Stimulated activated CD8-positive, alpha-beta memory T cell treated with anti-CD3 and anti-CD28 coated beads, Interleukin-15, amount 100 ng/mL, for 1 hour (primary cell): ENCODE data around the gene PNISR.
A peak's percentile ranks its signal among the peaks of the same experiment; 100 is the strongest.

ENCODE experiments used
- DNase-seq: peaks from one replicate; pipeline ENCODE4 v3.0.0-alpha.2; 2020; ENCODE audit warnings: low read depth

Gene PNISR

DNA sequence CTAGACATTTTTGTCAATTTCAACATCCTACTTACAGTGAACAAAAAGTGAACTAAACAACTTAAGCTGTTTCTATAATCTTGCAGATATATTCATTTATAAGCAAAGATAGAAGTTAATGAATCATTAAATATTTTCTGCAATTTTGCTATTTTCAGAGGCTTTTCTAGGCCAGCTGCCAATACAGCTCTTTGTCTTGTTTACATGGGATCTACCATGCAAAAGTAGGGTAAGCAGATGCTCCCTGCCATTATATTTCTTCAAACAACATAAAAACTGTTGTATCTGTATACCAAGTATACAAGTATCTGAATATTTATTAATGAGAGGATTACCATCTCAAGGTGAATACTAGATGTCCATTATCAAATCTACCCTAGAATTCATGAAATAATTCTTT, 15.4 kb downstream of the PNISR start:
- no peak for DNase-seq

DNA sequence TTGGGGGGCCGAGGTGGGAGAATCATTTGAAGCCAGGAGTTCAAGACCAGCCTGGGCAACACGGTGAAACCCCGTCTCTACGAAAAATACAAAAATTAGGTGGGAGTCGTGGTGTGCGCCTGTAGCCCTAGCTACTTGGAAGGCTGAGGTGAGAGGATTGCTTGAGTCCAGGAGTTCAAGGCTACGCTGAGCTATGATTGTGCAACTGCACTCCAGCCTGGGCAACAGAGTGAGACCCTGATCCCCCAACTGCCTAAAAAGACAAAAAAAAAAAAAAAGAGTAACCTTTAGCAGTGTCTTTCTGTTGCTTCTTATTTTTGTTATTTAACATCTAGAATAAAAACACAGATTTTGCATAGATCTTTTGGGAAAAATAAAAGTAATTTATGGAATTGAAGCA, 18.0 kb downstream of the PNISR start:
- DNase-seq, result no peak

GRCh38 chr6:99402448-99402847, 22.7 kb downstream of the PNISR start:
- DNase-seq, result no peak

DNA sequence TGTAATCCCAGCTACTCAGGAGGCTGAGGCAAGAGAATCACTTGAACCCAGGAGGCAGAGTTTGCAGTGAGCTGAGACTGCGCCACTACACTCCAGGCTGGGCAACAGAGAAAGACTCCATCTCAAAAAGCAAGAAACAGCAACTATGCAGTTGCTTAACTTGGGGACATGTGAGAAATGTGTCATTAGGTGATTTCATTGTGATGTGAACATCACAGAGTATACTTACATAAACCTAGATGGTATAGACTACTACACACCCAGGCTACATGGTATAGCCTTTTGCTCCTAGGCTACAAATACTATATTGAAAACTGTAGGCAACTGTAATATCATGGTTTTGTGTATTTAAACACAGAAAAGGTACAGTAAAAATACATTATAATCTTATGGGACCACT, 27.8 kb downstream of the PNISR start:
- no peak for DNase-seq

GRCh38 chr6:99393698-99394531, 31.2 kb downstream of the PNISR start, which contains the start of gene COQ3:
Gene COQ3 (minus strand): TSS chr6:99394195. CDS start chr6:99394179, 16 bp downstream.
- DNase-seq, result peak; percentile 20

GRCh38 chr6:99393366-99393697, 31.8 kb downstream of the PNISR start:
- DNase-seq, result no peak

GRCh38 chr6:99390896-99391295, 34.2 kb downstream of the PNISR start:
- no peak for DNase-seq

- DNase-seq, result no peak
Observed at GRCh38 chr6:99384507-99384906, 40.6 kb downstream of the PNISR start.

DNA sequence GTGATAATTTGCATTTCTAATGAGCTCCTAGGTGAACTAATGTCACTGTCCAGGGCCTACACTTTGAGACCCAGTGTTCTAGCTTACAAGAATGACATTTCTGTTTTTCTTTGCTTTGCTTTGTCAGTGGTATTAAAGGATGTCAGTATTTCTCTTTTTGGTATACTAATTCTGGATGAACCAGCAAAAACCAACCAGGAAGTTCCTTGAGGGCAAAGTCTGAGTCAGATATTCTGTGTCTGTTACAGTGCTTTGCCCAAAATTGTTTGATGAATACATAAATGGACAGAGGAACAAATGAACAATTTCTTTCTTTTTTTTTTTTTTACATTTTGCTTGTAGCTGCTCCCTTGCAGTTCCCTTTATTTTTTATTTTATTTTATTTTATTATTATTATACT, 46.5 kb downstream of the PNISR start:
- no peak for DNase-seq

DNA sequence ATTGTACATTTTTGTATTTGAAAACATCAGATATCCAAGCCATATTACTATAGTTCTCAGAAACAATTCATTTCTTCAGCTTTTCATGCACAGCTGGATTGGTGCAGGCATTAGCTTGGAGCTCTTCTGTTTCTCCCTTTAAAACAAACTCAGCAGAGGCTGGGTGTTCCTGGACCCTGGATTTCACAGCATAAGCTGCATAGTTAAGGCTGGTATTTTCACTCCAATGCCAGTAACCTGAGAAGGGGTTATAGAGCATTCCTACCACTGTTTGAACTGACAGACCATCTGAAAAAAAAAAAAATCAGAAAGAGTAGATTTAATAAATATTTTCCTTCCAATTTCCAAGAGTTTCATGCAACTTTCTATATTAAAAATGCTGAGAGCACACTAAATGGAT, 55.6 kb downstream of the PNISR start:
- no peak for DNase-seq

- no peak for DNase-seq
Observed at GRCh38 chr6:99366852-99367251, 58.3 kb downstream of the PNISR start.

DNA sequence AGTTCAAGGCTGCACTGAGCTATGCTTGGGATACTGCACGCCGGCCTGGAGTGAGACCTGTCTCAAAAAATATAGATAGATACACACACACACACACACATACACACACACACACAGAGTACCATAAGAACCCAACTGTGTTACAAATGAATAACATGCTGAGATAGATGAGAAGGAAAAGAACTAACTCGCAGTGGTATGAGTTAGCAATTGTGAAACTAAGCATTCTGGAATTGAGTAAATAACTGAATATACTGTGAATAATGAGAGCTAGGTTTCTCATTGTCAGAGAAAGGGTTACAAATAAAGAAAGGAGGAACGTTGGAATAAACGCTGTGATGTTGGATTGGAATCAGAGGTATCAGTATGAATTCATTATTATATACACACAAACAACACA, 61.1 kb downstream of the PNISR start:
- no peak for DNase-seq

GRCh38 chr6:99362678-99363268, 62.3 kb downstream of the PNISR start:
- DNase-seq, result no peak

GRCh38 chr6:99359800-99360199, 65.3 kb downstream of the PNISR start:
- no peak for DNase-seq

DNA sequence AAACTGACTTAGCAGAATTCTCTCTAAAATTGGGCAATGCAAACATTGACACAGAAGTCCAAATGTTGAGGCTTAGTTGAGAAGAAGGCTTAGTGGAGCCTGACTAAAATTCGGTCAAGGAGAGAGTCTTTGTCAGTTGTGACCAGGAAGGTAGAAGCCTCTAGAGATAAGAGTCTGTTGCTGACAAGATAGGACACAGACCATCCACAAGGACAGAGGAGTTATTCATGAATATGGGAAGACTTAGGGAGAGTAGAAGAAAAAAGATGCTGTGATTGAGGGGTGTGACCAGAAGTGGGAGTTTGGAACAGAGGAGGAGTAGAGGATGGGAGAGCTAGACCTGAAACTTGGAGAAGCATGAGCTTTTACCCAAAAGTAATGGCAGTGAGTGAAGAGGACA, 68.5 kb downstream of the PNISR start:
- no peak for DNase-seq

GRCh38 chr6:99354983-99355382, 70.1 kb downstream of the PNISR start:
- no peak for DNase-seq

- DNase-seq, result no peak
Observed at GRCh38 chr6:99353126-99353525, 72.0 kb downstream of the PNISR start.

GRCh38 chr6:99350573-99350972, 74.5 kb downstream of the PNISR start:
- no peak for DNase-seq

DNA sequence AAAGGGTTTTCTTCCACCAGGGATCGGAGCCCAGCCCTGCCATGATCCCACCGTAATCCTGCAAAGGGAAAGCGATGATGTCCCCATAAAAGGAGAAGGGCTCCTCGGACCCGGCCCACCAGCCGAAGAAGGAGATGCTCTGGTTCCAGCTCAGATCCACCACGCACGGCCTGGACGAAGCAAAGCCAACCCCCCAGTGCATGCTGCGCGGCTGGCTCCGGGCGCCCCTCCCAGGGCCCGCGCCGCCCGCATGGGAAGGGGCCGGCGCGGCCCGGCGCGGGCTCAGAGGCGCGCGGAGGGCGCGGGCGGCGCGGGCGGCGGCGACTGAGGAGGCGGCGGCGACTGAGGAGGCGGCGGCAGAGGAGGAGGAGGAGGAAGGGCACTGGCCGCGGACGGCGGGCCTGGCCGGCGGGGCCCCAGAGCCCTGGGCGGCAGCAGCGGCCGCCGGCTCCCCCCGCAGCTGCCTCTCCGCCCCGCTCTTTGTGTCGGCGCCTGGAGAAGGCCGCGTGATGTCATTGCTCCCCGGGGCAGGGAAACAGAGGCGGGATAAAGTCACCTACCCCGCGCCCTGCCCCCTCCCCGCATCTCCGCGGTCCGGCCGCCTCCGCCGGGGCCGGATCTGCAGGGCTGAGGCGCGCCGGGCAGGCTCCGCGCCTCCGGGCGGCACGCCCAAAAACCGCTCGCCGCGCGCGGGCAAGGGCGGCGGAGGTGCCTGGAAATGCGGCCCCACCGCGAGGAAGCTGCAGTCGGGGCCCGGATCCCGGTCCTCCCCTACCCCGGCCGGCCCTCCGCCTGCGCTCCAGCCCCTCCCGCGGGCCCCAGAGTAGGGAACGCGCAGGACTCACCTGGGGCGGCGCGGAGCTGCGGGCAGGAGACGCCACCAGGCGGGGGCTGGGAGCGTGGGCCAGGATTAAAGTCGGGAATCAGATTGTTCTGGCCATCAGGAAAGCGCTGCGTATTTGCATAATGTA, 75.7 kb downstream of the PNISR start, which contains the start of gene FAXC:
Gene FAXC, minus strand, starts transcription at position 504 of the 971 bp plus-strand sequence. Its CDS starts 302 bp downstream, at position 202.
- DNase-seq, result no peak

- no peak for DNase-seq
Observed at GRCh38 chr6:99348288-99349170, 76.6 kb downstream of the PNISR start.
